NCI-H226 (cell line): ENCODE results near the gene CDH4.
A peak's percentile ranks its signal among the peaks of the same experiment; 100 is the strongest.

Experiments used
- DNase-seq: peaks from one replicate; pipeline ENCODE4 v3.0.0-alpha.2; 2015

Gene CDH4

GRCh38 chr20:61332016-61332975, 80.2 kb downstream of the CDH4 start:
- no peak for DNase-seq

DNA sequence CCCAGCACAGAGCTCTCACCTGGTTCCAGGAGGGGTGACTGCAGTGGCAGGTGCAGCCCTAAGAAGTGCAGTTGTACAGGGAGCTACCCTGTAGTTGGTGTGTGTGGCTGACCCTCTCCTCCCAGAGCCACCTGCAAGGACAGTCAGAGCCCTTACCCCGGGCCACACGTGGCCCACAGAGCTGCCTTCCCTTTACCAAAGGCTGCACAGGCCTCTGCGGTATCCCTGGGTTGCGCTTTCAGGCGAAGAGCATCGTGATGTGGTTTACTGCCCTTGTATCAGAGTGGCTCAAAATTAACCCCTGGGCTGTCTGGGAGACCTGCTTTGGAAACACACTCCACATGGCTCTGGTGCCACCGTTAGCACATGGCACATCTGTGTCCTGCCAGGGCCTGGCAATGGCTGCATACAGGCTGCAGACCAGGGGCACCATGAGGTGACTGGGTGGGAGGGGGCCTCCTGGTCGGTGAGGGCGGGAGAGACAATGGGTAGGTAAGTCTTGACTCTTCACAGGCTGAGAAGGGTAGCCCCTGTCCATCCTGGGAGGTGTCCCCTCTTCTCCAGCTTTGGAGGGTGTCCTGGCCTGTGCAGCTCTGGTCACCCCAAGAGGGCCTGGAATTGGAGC, 81.5 kb downstream of the CDH4 start:
- DNase-seq = no peak

DNA sequence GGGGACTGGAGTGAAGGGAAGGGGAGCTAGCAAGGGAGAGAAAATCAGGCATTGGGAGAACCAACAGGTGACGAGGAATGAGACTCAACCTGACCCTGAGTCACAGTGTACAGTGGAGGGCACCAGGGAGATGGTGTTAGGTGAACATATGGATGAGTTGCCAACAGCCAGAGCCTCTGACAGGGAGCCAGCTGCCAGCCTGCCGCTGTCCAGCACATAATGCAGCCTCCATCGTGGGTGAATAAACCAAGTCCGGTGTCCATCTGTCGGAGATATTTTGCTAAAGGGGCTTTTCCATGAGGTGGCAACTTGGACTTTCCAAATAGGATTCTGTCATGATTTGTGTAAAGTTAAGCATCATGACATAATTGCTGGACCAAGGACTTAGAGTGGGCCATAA, 88.1 kb downstream of the CDH4 start:
- DNase-seq = no peak

DNA sequence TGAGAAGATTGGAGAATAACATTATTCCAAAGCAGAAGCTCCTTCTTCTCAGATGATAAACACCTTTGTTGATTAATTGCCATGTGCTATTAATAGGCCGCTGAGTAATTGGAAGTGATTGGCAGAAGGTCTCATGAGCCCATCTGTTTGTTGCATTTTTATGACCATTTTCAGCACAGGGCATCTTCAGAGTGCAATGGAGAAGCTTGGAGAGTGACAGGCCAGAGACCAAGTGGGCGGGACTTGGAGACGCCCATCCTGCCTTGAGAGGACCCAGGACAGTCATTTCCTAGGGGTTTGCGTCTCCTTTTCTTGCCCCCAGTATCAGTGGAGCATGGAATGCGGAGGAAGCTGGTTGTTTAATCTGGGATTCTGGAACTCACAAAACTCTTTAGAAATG, 89.5 kb downstream of the CDH4 start:
- DNase-seq = no peak

DNA sequence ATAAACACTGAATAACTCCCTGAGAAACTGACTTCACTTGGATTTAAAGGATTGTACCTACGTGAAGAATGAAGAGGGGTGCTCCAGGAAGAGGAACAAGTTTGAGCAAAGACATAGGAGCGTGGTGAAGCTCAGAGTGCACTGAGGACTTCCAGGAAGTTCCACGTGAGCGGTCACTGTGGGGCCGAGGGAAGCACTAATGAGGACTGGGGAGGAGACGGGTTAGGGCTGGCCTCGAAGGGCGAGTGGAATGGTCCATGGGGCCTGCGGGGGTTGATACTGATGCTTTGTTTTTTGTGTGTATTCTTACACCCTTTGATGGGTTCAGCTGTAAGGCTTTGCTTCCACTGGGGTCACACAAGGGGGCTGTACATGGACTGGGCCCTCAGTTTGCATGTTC, 91.9 kb downstream of the CDH4 start:
- no peak for DNase-seq

- no peak for DNase-seq
Measured at GRCh38 chr20:61345656-61346055, 93.6 kb downstream of the CDH4 start.

- no peak for DNase-seq
Measured at GRCh38 chr20:61346996-61347395, 94.9 kb downstream of the CDH4 start.

DNA sequence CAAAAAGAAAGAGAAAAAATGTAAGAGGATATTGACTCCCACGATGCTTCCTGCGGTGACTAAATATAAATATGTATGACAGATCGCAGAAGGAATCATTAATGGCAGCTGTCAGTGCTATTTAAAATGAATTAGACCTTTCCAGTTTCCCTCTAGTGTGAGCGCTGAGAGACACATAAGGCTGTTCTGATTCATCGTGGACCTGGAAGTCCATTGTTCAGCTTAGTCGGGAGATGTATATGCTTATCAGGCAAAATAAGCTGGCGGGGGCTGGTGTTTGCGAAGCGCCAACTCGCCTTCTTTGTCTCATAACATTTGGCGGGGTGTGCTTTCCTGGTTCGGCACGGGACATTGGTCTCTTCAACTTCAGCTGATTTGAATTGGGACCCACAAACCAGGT, 95.4 kb downstream of the CDH4 start:
- DNase-seq = no peak

- no peak for DNase-seq
Measured at GRCh38 chr20:61349447-61350165, 97.5 kb downstream of the CDH4 start.

GRCh38 chr20:61350500-61351250, 98.6 kb downstream of the CDH4 start:
- DNase-seq = no peak

DNA sequence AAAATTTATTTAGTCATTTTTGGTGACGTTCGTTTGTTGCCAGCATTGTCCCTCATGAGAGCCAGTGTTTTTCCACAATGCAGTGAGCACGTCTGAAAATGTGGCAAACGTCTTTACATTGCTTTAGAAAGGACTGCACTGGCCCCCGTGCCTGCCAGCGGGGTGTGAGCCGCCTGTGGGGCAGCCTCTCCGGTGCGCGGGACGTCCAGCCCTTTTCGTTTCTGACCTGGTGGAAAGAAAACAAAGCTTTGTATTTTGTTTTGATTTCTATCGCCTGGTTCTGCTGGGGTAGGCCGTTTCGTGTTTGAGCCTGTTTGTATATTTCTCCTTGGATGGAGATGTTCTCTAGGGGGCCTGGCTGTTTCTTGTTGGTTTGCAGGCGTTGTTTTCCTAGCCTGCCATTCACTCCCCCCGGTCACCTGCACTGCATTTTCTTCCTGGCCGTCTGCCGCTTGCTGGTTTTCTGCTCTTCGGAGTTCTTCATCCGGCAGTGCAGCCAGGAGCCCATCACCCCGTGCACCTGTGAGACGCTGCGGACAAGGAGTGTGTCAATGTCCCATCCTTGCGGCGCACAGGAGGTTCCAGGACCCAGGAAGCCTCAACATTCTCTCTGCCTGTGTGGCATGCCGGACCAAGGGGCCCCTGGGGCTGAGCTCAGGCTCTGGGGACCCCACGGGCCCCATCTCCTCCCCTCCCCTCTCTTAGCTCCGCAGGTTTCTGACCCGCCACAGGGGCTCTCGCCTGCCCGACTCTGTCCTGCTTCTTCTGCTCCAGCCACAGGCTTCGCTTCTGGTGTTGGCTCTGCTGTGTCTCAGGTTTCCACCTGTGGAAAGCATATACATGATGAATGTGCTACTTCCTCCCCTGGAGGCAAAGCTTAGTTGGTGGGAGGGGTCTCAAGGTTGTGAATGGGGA, 100.5 kb downstream of the CDH4 start:
- DNase-seq = no peak

GRCh38 chr20:61353261-61354000, 101.4 kb downstream of the CDH4 start:
- peak; percentile 84 for DNase-seq

DNA sequence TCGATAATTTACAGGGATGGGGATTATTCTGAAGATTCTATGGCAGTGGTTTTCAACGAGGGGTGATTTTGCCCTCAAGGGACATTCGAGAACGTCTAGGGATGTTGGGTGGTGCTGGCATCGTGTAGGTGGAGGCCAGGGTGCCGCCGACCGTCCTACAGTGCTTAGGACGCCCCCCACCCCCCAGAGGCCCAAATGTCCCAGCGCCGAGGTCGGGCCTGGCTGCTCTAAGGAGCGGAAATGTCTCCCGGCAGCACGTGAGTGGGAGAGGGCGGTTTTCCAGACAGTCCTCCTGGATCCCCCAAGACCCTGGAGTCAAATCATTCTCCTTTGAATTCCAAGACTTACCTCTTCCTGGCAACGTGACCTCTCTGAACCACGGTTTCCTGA, 101.9 kb downstream of the CDH4 start:
- DNase-seq = no peak

DNA sequence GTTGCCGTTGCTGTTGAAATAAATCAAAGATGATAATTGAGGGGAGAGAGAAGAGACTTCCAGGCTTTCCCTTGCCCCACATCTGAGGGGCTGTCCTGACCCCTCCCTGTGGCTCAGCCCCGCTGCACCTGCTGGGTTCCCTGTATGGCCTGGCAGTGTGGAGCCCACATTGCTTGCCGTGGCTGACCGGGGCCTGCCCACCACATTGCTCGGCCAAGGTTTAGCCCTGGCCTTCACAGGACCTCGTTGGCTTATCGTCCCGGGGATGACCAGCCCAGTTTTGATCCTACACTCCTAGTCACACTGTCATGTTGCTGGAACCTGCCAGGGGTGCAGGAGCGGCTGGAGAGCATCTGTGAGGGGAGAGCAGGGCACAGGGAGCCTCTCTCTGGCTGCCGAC, 102.4 kb downstream of the CDH4 start:
- DNase-seq = no peak

- DNase-seq = no peak
Measured at GRCh38 chr20:61354901-61355495, 102.9 kb downstream of the CDH4 start.

DNA sequence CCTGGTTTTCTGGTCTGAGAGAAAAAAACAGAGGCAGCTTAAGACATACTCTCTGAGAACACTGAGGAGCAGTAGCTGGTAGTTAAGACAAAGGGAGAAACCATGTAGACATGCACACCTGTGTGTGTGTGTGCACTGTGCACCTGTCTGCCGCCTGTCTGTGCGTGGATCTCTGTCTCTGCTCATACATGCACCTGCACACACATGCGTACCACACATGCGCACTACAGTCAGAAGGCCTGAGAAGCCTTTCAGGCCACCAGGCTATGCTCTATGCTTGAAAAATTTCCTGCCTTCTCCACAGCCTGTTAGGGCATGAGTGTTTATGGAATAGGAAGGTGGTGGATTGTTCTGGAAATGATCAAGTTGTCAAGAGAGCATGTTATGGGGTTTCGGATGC, 103.5 kb downstream of the CDH4 start:
- no peak for DNase-seq

DNA sequence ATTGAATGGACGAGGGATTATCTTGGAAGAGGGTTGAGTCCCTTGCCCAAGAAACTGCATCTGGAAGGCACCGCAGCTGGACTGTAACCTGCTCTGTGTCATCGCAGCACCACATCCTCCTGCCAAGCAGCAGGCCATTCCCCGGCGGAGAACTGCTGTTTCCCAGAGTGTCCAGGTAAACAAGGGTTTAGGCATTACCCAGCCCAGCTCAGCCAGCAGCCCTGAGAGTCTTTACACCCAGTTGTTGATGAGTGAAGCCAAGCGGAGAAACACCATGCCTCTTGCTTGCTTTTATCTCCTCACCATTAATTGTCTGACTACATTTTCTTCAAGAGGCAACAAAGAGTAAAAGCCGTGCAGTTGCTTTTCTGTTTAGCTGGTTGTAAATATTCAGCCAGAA, 104.1 kb downstream of the CDH4 start:
- no peak for DNase-seq

DNA sequence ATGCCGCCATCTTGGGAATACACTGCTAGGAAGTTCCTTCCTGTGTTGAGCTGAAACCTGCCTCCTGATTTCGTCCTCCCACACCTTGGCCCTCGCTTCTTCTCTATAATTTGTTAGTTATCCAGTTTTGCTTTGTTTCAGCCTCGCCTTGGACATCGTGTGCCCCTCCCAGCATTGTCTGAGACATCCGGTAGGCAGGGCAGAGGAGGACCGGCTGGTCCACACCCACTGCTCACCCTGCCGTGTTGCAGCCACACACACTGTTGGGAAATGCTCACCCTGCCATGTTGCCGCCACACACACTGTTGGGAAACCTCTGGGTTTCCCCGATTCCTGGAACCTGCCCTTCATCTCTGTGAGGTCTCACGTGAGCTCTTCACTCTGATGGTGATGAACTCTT, 105.1 kb downstream of the CDH4 start:
- no peak for DNase-seq

GRCh38 chr20:61359254-61359653, 107.2 kb downstream of the CDH4 start:
- DNase-seq = no peak

- DNase-seq = no peak
Measured at GRCh38 chr20:61360296-61360695, 108.2 kb downstream of the CDH4 start.

GRCh38 chr20:61360940-61361339, 108.9 kb downstream of the CDH4 start:
- DNase-seq = no peak
